NCI-H2227 treated with DMSO at 0.1 percent for 48 hours (cell line): Measurements from ENCODE around the gene SLAMF6.
"Not testable (repeated sequence)": the region's sequence is repeated elsewhere in the genome, so short reads cannot be mapped to it uniquely, and the experiment has no call there.

Experiments used
- DNase-seq: peaks from one replicate; lab custom pipeline; 2025; lab: John Stamatoyannopoulos, UW

SLAMF6 gene

GRCh38 chr1:160522622-160523345, at the start of gene SLAMF6:
Gene SLAMF6 (minus strand): TSS chr1:160523255. CDS start chr1:160523192, 63 bp downstream.
- no peak for DNase-seq

- DNase-seq, result no peak
These were observed 47.8 kb upstream of the SLAMF6 start for GRCh38 chr1:160570840-160571239.

- DNase-seq, result no peak
These were observed 46.8 kb upstream of the SLAMF6 start for GRCh38 chr1:160569806-160570205.

- no peak for DNase-seq
These were observed 45.0 kb upstream of the SLAMF6 start for GRCh38 chr1:160567858-160568682.

- no peak for DNase-seq
These were observed 44.3 kb upstream of the SLAMF6 start for GRCh38 chr1:160567341-160567740.

- no peak for DNase-seq
These were observed 42.5 kb upstream of the SLAMF6 start for GRCh38 chr1:160565564-160565963.

- DNase-seq, result not testable (repeated sequence)
These were observed 40.2 kb upstream of the SLAMF6 start for GRCh38 chr1:160563230-160563629.

GRCh38 chr1:160562745-160563144, 39.7 kb upstream of the SLAMF6 start:
- DNase-seq, result not testable (repeated sequence)

GRCh38 chr1:160560806-160561205, 37.8 kb upstream of the SLAMF6 start:
- no peak for DNase-seq

- no peak for DNase-seq
These were observed 37.1 kb upstream of the SLAMF6 start for GRCh38 chr1:160560045-160560705.

GRCh38 chr1:160559437-160559836, 36.4 kb upstream of the SLAMF6 start:
- not testable (repeated sequence) for DNase-seq

- no peak for DNase-seq
These were observed 35.8 kb upstream of the SLAMF6 start for GRCh38 chr1:160558660-160559380.

GRCh38 chr1:160553778-160554177, 30.7 kb upstream of the SLAMF6 start:
- no peak for DNase-seq

GRCh38 chr1:160552425-160552824, 29.4 kb upstream of the SLAMF6 start:
- no peak for DNase-seq

- no peak for DNase-seq
These were observed 27.5 kb upstream of the SLAMF6 start for GRCh38 chr1:160550572-160551034.

GRCh38 chr1:160549665-160550006, 26.6 kb upstream of the SLAMF6 start:
- DNase-seq, result no peak

- no peak for DNase-seq
These were observed 26.1 kb upstream of the SLAMF6 start for GRCh38 chr1:160548960-160549664.

GRCh38 chr1:160548183-160548582, 25.1 kb upstream of the SLAMF6 start:
- no peak for DNase-seq

GRCh38 chr1:160547422-160547821, 24.4 kb upstream of the SLAMF6 start:
- DNase-seq, result no peak

GRCh38 chr1:160546942-160547341, 23.9 kb upstream of the SLAMF6 start:
- no peak for DNase-seq

GRCh38 chr1:160544647-160545046, 21.6 kb upstream of the SLAMF6 start:
- no peak for DNase-seq
